ENCODE data around the gene RNASEH1. TPM values are rescaled to one million over a fixed set of nuclear protein-coding genes. Genes with fewer than 3 reads are reported as not detected.
"Not testable (repeated sequence)": the region's sequence is repeated elsewhere in the genome, so short reads cannot be mapped to it uniquely, and the experiment has no call there.

RNASEH1 gene
- total and polyA plus RNA-seq, 9 donors: 10.3 to 23.9 (median 16.8) TPM

GRCh38 chr2:3519255-3520205 is 38.6 kb downstream of the RNASEH1 start, which contains the start of gene ADI1:
Gene ADI1 (minus strand): TSS chr2:3519531. CDS start chr2:3519487, 44 bp downstream.
- peak; percentile 77 to 87 (median 85) for DNase-seq
- Histone ChIP-seq H3K4me3 (peak within 1 kb of the TSS; percentile 85), H3K9me3 (no peaks in the 10 kb centered on the region), H3K36me3 (no peaks in the 10 kb centered on the region), H3K27me3 (no peaks in the 10 kb centered on the region), H3K27ac (peak within 1 kb of the TSS; percentile 83 to 99), H3K4me1 (ENCODE audit: insufficient read depth) (peaks cover 11% of the 10 kb centered on the region)
- intact Hi-C loops (cut with DNase I): no loop called here
- TF ChIP-seq POLR2A (IDR thresholded peaks at IDR 0.05): peak; percentile 84
- TF ChIP-seq, protein P1, sequence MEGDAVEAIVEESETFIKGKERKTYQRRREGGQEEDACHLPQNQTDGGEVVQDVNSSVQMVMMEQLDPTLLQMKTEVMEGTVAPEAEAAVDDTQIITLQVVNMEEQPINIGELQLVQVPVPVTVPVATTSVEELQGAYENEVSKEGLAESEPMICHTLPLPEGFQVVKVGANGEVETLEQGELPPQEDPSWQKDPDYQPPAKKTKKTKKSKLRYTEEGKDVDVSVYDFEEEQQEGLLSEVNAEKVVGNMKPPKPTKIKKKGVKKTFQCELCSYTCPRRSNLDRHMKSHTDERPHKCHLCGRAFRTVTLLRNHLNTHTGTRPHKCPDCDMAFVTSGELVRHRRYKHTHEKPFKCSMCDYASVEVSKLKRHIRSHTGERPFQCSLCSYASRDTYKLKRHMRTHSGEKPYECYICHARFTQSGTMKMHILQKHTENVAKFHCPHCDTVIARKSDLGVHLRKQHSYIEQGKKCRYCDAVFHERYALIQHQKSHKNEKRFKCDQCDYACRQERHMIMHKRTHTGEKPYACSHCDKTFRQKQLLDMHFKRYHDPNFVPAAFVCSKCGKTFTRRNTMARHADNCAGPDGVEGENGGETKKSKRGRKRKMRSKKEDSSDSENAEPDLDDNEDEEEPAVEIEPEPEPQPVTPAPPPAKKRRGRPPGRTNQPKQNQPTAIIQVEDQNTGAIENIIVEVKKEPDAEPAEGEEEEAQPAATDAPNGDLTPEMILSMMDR (IDR thresholded peaks at IDR 0.05): peak in 1 of 3 donors; percentile 3
- no peak for TF ChIP-seq EP300 (IDR thresholded peaks at IDR 0.05)
- 2 to 3% (median 2%) methylated on average over 67 to 76 of the region's 76 CpGs for WGBS, 3 donors

DNA sequence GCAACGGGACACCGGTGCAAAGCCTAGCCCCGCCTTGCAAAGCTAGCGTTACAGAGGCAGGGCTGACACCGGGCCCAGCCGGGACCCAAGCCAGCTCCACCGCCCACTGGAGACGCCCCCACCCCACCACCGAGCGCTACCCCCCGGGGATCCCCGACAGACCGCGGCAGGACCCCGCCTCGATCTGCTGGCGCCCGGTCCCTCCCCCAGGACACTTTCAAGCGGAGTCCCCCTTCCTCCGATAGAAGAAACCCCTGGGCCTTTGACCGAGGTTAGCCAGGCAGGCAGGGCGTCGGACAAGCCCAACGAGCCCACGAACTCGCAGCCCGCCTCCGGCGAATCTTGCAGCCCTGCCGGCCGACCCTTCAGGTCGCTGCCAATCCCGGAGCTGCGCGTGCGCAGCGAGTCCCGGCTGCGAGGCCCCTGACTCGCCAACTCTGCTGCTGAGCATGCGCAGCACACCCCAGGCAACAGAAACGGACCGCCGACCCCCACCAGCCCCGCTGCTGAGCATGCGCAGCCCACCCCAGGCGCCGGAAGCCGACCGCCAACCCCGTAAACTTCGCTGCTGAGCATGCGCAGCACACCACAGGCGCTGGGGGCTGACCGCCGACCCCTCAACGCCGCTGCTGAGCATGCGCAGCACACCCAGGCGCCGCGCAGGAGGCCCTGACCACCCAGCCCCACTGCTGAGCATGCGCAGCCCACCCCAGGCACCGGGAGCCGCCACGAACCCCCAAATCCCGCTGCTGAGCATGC is 39.5 kb downstream of the RNASEH1 start:
- Histone ChIP-seq H3K4me3 (peak overlapping the region; percentile 85), H3K9me3 (no peaks in the 10 kb centered on the region), H3K4me1 (ENCODE audit: insufficient read depth) (peaks cover 7% of the 10 kb centered on the region), H3K36me3 (no peaks in the 10 kb centered on the region), H3K27me3 (no peaks in the 10 kb centered on the region), H3K27ac (peak overlapping the region; percentile 83 to 99)
- peak; percentile 99 to 100 (median 99) for DNase-seq
- TF ChIP-seq, protein P1 (IDR thresholded peaks at IDR 0.05): peak in 1 of 3 donors; percentile 7
- TF ChIP-seq EP300 (IDR thresholded peaks at IDR 0.05) (no peak), POLR2A (IDR thresholded peaks at IDR 0.05) (no peak)
- intact Hi-C loops (cut with DNase I): no loop called here
- 0% methylated on average over 52 to 67 of the region's 67 CpGs for WGBS, 3 donors

GRCh38 chr2:3517948-3518495 is 40.1 kb downstream of the RNASEH1 start:
- TF ChIP-seq POLR2A (IDR thresholded peaks at IDR 0.05): no peak
- TF ChIP-seq, protein P1 (IDR thresholded peaks at IDR 0.05): no peak
- TF ChIP-seq EP300 (IDR thresholded peaks at IDR 0.05): no peak
- no peak for DNase-seq
- no peaks in the 10 kb centered on the region for H3K9me3 ChIP-seq
- peak overlapping the region; percentile 85 for H3K4me3 ChIP-seq
- H3K27me3 ChIP-seq: no peaks in the 10 kb centered on the region
- peak overlapping the region; percentile 83 to 99 for H3K27ac ChIP-seq
- WGBS, 3 donors: 30 to 32% (median 30%) methylated on average over 3 of the region's 3 CpGs
- H3K4me1 ChIP-seq (ENCODE audit: insufficient read depth): peaks cover 5% of the 10 kb centered on the region
- no peaks in the 10 kb centered on the region for H3K36me3 ChIP-seq
- intact Hi-C loops (cut with DNase I): no loop called here

DNA sequence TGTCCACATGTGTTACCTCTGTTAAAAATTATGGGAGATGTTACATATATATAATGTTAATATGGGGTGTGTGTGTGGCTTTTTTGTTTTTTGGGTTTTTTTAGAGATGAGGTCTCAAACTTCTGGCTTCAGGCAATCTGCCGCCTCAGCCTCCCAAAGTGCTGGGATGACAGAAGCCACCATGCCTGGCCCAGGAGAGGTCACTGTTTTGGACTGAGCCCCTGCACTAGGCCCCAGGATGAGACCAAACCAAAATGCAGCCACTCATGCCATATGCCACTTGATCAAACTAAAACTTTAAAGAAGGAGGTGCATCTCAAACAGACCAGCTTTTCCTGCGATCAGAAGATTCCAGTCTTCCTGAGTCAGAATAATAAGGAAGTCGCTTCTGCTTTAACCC is 41.3 kb downstream of the RNASEH1 start:
- H3K27me3 ChIP-seq: no peaks in the 10 kb centered on the region
- H3K36me3 ChIP-seq: no peaks in the 10 kb centered on the region
- intact Hi-C loops (cut with DNase I): no loop called here
- H3K9me3 ChIP-seq: no peaks in the 10 kb centered on the region
- H3K4me3 ChIP-seq: no peak overlapping the region
- 91 to 97% (median 96%) methylated on average over 3 of the region's 3 CpGs for WGBS, 3 donors
- DNase-seq: no peak
- TF ChIP-seq, protein P1 (IDR thresholded peaks at IDR 0.05): no peak
- no peak for TF ChIP-seq EP300 (IDR thresholded peaks at IDR 0.05)
- no peak for TF ChIP-seq POLR2A (IDR thresholded peaks at IDR 0.05)
- peaks cover 5% of the 10 kb centered on the region for H3K4me1 ChIP-seq (ENCODE audit: insufficient read depth)
- no peak overlapping the region for H3K27ac ChIP-seq

DNA sequence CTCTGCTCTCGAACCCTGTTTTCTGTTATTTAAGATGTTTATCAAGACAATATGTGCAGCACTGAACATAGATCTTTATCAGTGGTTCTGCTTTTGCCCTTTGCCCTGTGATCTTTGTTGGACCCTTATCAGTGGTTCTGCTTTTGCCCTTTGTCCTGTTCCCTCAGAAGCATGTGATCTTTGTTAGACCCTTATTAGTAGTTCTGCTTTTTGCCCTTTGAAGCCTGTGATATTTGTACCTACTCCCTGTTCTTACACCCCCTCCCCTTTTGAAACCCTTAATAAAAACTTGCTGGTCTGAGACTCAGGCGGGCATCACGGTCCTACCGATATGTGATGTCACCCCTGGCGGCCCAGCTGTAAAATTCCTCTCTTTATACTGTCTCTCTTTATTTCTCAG is 42.7 kb downstream of the RNASEH1 start:
- H3K27ac ChIP-seq; H3K27me3 ChIP-seq; intact Hi-C loops (cut with DNase I); H3K4me1 ChIP-seq (ENCODE audit: insufficient read depth); H3K4me3 ChIP-seq; H3K36me3 ChIP-seq; DNase-seq; H3K9me3 ChIP-seq: not testable (repeated sequence)
- 85 to 97% (median 96%) methylated on average over 5 of the region's 5 CpGs for WGBS, 3 donors

All from ovary (tissue), 9 donors.